NCI-H2029 (cell line): ENCODE measurements around the gene PBX2.

ENCODE experiments used
- DNase-seq: peaks from one replicate; lab custom pipeline; 2025; lab: John Stamatoyannopoulos, UW

PBX2 gene

DNA sequence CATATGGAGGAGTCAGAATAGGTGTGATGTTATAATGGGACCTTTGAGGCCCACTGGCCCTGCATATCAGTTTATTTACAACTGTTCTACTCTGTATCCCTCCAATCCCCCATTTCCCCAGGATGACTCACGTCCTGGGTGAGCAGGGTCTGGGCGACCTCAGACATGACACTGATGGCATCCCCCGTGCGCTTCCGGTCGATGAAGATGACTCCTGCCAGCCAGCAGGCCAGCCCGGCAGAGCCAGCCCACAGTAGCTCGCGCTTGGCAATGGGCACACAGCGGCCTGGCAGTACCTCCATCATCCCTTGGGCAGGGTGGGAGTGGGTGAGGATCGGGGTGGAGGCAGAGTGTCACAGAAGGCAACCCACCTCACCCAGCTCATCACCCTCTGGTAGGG is 19.7 kb downstream of the PBX2 start:
- no peak for DNase-seq

- no peak for DNase-seq
Observed at GRCh38 chr6:32168807-32169591, 21.0 kb downstream of the PBX2 start.

DNA sequence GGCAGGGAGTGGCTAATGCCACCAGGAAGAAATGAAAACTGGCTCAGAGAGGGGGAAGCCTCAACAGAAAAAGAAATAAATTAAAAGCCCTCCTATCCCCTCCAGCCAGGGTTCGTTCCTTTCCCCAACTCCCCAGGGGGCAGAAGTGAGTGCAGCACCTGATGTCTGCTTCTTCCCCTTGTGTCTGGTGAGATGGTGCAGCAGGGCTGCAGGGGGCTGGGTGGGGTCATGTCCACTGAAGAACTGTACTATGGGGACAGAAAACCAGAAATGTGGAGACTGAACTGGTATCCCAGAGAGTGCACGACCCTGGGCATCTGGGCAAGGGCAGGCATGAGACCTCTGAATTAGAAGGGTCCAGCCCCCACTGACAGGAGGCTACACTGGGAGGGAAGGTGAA is 21.7 kb downstream of the PBX2 start:
- no peak for DNase-seq

DNA sequence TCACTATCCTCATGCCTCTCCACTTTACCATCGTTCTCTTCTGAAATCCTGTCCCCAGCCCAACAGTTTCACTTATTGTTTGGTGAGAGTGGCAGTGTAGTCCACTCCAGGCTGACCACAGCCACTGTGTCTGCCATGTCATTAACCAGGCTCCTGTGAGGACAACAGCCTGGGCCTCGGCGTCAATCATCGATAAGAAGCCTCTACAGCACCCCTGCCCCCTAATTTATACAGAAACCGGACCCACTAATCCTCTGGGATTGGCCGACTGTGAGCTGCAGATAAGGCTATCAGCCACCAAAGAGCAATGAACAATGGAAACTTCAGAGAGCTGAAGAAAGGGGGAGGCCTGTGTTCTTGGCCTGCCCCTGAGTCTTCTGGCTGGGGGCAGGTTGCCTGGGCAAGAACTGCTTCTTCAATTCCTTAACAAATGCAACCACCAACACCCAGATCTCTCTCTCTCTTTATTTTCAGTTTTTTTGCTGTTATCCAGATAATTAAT is 22.2 kb downstream of the PBX2 start:
- DNase-seq, result no peak

- DNase-seq, result no peak
Observed at GRCh38 chr6:32167154-32167760, 22.7 kb downstream of the PBX2 start.

GRCh38 chr6:32166411-32167061 is 23.5 kb downstream of the PBX2 start:
- DNase-seq, result no peak

- DNase-seq, result no peak
Observed at GRCh38 chr6:32164295-32164694, 25.7 kb downstream of the PBX2 start, which contains the start of gene EGFL8. TSS of gene EGFL8 (plus strand) at chr6:32164595. CDS start at chr6:32166166, 1,571 bp downstream.

DNA sequence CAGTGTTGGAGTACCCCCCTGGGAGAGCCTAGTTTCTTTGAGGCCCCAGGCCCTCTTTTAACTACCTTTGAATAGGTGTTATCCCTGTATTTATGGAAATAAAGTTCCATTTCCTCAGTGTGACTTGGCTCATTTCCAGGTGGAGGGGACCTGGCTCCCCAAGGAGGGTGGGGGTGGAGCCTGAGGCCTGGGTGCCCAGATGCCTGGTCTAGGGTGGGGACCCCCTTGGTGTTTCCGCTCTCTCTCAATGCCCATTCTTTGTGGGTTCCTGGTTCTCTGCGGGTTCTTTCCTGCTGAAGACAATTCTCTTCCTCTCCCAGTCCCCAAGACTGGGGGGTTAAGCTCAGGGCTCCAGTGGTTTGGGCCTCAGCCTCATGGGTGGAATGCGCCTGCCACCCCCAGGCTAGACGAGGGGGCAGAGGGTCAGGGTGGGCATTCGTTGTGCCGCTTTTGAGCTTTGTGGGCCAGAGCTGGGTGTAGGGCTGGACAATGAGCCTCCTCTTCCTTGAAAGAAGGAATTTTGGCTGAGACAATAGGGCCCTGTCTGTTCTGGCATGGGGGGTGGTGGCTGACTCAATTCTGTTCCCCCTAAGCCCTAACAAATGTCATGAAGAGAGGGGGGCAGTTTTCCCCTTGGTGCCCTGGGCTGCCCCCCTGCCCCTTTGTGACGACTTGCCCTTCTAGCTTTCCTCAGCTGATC is 26.3 kb downstream of the PBX2 start:
- DNase-seq, result no peak

DNA sequence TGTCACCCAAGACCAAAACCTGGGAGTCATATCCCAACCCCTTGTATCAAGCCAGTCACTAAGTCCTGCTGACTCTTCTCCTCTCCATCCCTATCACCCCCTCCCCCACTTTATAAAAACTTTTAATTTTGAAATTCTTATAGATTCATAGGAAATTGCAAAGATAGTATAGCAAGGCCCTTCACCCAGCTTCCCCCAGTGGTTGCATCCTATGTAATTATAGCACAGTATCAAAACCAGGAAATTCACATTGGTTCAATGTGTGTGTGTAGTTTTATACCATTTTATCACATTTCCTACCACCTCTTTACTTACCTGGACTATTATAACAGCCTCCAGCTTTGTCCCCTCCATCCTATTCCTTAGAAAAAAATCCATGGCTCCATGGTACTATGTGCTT is 31.9 kb downstream of the PBX2 start:
- no peak for DNase-seq

GRCh38 chr6:32156891-32157290 is 33.1 kb downstream of the PBX2 start:
- DNase-seq, result no peak

DNA sequence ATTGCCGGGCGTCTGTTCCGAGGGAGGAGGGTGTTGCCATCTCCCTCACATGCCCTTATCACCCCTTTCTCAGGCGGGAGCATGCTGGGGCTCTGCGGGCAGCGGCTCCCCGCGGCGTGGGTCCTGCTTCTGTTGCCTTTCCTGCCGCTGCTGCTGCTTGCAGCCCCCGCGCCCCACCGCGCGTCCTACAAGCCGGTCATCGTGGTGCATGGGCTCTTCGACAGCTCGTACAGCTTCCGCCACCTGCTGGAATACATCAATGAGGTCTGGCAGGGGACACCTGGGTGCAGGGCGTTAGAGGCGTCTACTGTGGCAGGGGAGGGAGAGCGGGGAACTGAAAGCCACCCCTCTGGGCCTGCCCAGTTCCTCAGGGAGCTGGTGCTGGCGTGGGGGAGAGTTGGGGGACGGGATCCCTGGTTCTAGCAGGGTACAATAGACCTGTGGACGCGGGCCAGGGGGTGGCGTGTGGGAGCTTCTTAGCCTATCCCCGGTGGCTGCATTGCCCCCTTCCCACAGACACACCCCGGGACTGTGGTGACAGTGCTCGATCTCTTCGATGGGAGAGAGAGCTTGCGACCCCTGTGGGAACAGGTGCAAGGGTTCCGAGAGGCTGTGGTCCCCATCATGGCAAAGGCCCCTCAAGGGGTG is 35.4 kb downstream of the PBX2 start:
- peak; percentile 71 for DNase-seq

DNA sequence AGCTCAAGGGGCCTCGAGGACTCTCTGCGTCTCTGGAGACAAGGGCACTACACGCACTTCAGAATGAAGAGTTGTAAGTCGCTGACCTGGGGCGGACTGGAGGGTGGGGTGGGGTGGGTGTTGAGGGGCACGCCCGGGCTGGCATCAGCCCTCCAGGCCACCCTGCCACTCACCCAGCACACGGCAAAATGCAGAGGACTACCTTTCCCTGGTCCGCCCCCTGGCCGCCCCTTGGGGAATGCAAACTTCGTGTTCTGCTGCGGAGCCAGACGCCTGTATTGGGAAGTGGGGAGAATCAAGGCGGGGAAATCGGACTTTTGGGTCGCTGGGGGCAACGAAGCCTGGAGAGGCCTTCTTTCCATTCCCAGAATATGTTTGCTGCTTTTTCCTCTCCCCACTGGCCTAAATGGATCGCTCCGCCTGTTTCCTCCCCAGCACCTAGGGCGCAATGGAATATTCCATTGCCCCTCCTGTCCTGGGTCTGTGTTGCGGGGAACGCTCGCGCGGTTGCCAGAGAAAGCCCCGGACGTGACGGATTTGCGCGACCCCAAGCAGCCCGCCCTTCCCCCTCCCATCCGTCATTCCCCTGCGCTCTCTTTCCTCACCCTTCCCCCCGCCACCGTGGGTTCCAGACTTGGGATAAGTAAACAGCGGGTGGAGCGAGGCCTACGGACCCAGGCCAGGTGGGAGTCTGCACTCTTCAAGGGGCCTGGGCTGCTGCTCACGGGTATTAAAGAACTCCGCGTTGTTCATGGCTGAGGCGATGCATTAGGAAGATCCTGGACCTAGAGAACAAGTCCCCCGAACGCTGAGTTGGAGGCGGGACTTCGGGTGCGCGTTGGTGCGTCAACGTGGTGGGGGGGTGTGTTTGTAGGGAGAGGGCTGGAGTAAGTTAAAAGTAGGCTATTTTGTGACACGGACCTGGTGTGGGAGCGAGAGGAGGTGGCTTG is 36.2 kb downstream of the PBX2 start, which contains the start of gene PPT2:
PPT2 (plus strand) TSS at position 578 of the 950 bp plus-strand sequence. CDS start 454 bp downstream, outside the sequence.
- peak; percentile 79 for DNase-seq

DNA sequence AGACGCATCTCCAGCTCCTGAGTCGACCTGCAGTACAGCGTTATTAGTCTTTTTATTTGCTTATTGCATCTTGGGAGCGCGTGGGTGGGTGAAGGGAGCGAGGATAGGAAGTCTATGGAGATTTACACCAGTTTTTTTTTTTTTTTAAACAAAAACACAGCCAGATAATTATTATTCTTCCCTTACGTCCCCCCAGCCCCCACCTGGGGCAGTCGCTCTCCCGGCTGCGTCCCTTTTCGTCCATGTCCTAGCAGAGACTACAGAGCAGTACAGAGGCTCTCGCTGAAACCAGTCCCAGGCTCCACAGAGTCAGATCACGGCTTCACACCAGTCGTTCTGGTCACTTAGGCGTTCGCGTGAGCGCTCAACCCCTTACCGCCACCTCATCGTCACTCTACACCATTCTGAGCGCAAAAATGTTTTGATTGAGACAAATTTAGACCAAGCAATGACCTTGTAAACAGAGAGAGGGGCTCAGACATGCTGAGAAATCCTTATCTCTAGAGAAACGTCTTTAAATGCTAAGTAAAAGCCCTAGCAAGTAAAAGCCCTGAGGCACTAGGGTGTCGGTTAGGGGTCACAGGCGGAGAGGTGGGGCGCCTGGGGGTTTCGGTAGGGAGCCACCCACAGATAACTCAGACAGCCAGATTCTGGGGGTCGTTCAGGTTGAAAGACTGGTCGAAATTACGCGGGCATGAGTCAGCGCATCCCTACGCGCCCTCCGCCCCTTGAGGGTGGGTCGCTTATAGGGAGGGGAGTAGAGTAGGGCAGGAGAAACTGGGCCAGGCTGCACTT is 37.0 kb downstream of the PBX2 start:
- DNase-seq, result no peak

- no peak for DNase-seq
Observed at GRCh38 chr6:32151863-32152768, 37.9 kb downstream of the PBX2 start, which contains the start of gene PRRT1. TSS of gene PRRT1 (minus strand) at chr6:32151939. CDS start at chr6:32151827, 112 bp downstream.

- no peak for DNase-seq
Observed at GRCh38 chr6:32151181-32151862, 38.7 kb downstream of the PBX2 start.

DNA sequence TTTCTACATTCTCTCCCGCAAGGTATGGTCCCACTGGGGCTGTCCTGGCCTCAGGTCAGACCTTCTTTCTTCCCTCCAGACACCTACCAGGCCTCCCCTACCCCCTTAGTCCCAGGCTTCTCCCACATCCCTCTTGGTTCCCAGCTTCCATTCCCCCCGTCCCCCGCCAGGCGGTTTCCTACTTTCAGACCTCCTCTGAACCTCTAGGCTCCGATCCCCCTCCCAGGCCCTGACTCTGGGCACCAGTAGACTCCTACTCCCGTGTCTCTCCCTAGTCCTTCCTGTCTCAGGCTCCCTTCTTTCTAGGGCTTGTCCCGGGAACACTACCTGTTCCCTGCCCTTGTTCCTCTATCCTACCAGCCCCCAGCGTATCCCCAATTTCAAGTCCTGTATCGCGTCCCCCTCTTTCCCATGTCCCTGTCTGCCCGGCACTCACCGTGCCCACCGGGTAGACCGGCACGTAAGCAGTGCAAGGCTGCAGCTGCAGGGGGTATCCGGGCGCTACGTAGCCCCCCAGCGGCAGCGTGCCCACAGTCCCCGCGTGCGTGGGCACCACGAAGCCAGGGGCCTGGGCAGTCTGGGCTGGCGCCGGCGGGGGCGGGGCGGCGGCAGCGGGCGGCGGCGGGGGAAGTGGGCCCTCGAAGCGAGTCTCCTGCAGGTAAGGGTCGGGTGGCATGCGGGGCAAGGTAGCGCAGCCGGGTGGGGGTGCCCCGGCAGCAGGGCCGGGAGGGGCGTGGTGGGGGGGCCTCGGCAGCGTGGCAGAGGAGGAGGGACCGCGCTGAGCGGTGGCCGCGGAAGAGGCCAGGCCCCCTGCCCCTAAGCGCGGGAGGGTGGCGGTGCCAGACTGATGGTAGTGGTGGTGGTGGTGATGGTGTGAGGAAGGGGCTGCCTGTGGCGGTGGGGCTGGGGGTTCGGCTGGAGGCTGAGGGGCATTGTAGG is 39.8 kb downstream of the PBX2 start:
- DNase-seq, result no peak
